Measurements from ENCODE around the gene NAV3.

DNA sequence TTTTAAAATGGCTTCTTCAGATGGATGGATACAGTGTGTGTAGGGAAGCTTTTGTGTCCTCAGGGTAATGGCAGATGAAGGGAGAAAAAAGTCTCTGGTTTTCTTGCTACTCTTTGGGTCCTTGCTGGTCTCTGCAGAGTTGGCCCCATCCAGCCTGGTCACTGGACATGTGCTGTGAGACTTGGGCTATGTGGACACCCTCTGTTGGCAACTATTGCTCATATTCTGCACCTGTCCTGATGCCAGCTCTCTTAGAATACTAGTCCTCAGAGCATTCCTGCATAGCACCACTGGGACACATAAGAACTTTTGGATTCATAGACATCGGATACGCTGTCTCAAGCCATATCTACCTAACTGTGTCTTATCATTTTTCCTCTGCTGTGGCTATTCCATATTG, 20.0 kb downstream of the NAV3 start:
- TF ChIP-seq CTCF (IDR thresholded peaks at IDR 0.05; ENCODE audit: low read length) (no peak), EZH2 (optimal IDR thresholded peaks at IDR 0.05; ENCODE audit: low read depth, low read length) (no peak)
